Fibroblast of the aortic adventitia (primary cell): ENCODE data around the gene CDIPT. TPM values are rescaled to one million over a fixed set of nuclear protein-coding genes. Genes with fewer than 3 reads are reported as not detected.
A peak's percentile ranks its signal among the peaks of the same experiment; 100 is the strongest.
"Not testable (repeated sequence)": the region's sequence is repeated elsewhere in the genome, so short reads cannot be mapped to it uniquely, and the experiment has no call there.

Source experiments
- DNase-seq: peaks from one replicate; pipeline ENCODE4 v3.0.0-alpha.2; 2010; ENCODE audit warnings: low read depth
- H3K4me3 ChIP-seq: 2 replicates; pipeline ENCODE4 v1.5.1; 2011; ENCODE audit warnings: low read depth, mild to moderate bottlenecking, control low read depth, low read length, moderate library complexity
- CTCF ChIP-seq: IDR thresholded peaks from 2 replicates; pipeline ENCODE4 v1.5.1; 2011; ENCODE audit warnings: mild to moderate bottlenecking, low read length, control low read depth, inconsistent platforms; ENCODE audit not compliant: insufficient read depth
- total RNA-seq: library from RNA; depleted of rRNA; stranded (reverse); fragments of >200 nt; gene quantifications from 2 replicates; pipeline ENCODE4 v1.2.3, GENCODE V29; 2012; ENCODE audit warnings: low replicate concordance

The CDIPT gene
- total RNA-seq, 1 donor: 79.2 TPM

DNA sequence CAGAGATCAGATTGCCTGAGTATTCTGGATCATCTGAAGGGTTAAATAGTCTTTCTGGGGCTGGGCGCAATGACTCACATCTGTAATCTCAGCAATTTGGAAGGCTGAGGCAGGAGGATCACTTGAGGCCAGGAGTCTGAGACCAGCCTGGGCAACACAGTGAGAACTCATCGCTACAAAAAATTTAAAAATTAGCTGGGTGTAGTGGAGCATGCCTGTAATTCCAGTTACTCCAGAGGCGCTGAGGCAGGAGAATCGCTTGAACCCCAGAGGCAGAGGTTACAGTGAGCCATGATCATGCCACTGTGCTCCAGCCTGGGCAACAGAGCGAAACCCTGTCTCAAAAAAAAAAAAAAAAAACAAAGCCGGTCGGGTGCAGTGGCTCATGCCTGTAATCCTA is 27.1 kb downstream of the CDIPT start:
- H3K4me3 ChIP-seq: no peak overlapping the region

GRCh38 chr16:29834079-29834478 is 28.9 kb downstream of the CDIPT start:
- no peak for TF ChIP-seq CTCF
- no peak for DNase-seq
- H3K4me3 ChIP-seq: no peak overlapping the region

More for the DNA sequence above, 27.1 kb downstream of the CDIPT start:
- no peak for DNase-seq
- TF ChIP-seq CTCF: no peak

DNA sequence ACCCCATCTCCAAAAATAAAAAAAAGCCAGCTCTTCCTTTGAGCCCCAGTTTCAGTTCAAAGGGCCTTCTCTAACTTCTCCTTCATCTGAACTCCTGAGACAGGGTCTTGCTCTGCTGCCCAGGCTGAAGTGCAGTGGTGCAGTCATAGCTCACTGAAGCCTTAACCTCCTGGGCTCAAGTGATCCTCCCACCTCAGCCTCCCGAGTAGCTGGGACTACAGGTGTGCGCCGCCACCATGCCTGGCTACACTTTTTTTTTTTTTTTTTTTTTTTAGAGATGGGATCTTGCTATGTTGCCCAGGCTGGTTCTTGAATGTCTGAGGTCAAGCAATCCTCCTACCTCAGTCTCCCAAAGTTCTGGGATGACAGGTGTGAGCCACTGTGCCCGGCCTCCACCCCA is 29.8 kb downstream of the CDIPT start:
- not testable (repeated sequence) for H3K4me3 ChIP-seq, DNase-seq

GRCh38 chr16:29831490-29831889 is 31.5 kb downstream of the CDIPT start:
- no peak overlapping the region for H3K4me3 ChIP-seq
- DNase-seq: no peak
- TF ChIP-seq CTCF: no peak

- no peak overlapping the region for H3K4me3 ChIP-seq
- no peak for DNase-seq
- no peak for TF ChIP-seq CTCF
Observed at GRCh38 chr16:29830774-29831173, 32.3 kb downstream of the CDIPT start.

GRCh38 chr16:29826342-29826695 is 36.7 kb downstream of the CDIPT start:
- no peak for DNase-seq
- H3K4me3 ChIP-seq: no peak overlapping the region
- no peak for TF ChIP-seq CTCF

GRCh38 chr16:29825145-29826044 is 37.6 kb downstream of the CDIPT start:
- peak overlapping the region; percentile 56 for H3K4me3 ChIP-seq
- no peak for TF ChIP-seq CTCF
- DNase-seq: peak; percentile 93
